K562 (cell line): Measurements from ENCODE around the gene TMA16. TPM values are rescaled to one million over a fixed set of nuclear protein-coding genes. Genes with fewer than 3 reads are reported as not detected.

Source experiments
- ATAC-seq: fragments of 200-7000 bp; cut with Tn5 transposase; 3 replicates; pipeline ENCODE4 v1.9.1; 2020; ENCODE audit warnings: moderate library complexity
- BruUV-seq: library from RNA; stranded (reverse); fragments of 400-500 nt; replicated peaks from 2 replicates; lab custom pipeline; 2021; lab: Mats Ljungman, UMichigan
- CTCF ChIA-PET: fragments of 300-600 bp; formaldehyde crosslinking; extraction: SDS; loops from one replicate; lab custom pipeline; 2021; ENCODE audit warnings: low intra/inter-chr PET ratio; lab: Yijun Ruan, JAX
- POLR2A ChIA-PET: fragments of 300-600, 350-650 bp; sonication (Branson Sonifier 250); formaldehyde crosslinking; extraction: SDS; loops from one replicate; lab custom pipeline; 2021; ENCODE audit warnings: antibody characterized with exemption, inconsistent platforms; lab: Yijun Ruan, JAX
- DNase-seq, 4 experiments: peaks; one replicate each; pipeline versions ENCODE4 v3.0.0 to v3.0.0-alpha.2; 2011 to 2018; ENCODE audit warnings: low spot score in 3 of 4, mixed read lengths in 3 of 4; ENCODE audit errors: extremely low read depth in 1 of 4
- FAIRE-seq: peaks from 2 replicates; lab custom pipeline; 2011; peaks lifted over from hg19 to GRCh38; lab: Jason Lieb, UNC
- H2AFZ ChIP-seq: 2 replicates; pipeline ENCODE4 v1.6.0; 2011; ENCODE audit warnings: low read depth, low read length, control low read depth, inconsistent platforms
- H3K27ac ChIP-seq: fragments of 200-600 bp; 3 replicates; pipeline ENCODE4 v1.8.0; 2011; ENCODE audit warnings: low read depth, mild to moderate bottlenecking, control low read depth, inconsistent platforms, low read length, moderate library complexity, mixed read lengths; ENCODE audit errors: extremely low read depth
- H3K27me3 ChIP-seq, 2 experiments: fragments of 300-600 bp in 1 of 2; 2 replicates in 1 of 2; 3 replicates in 1 of 2; pipeline versions ENCODE4 v1.6.0 to v1.8.0; 2011; ENCODE audit warnings: inconsistent platforms in 2 of 2, low read length in 2 of 2, mild to moderate bottlenecking in 1 of 2, mixed read lengths in 1 of 2, moderate library complexity in 1 of 2; ENCODE audit not compliant: control insufficient read depth in 2 of 2, insufficient read depth in 2 of 2
- H3K36me3 ChIP-seq: fragments of 300-600 bp; 3 replicates; pipeline ENCODE4 v1.8.0; 2011; ENCODE audit warnings: mild to moderate bottlenecking, low read length, inconsistent platforms; ENCODE audit not compliant: control insufficient read depth, insufficient read depth
- H3K4me1 ChIP-seq, 2 experiments: fragments of 200-600 bp in 1 of 2; replicated peaks in 1 of 2; 2 replicates in 1 of 2; 3 replicates in 1 of 2; pipeline versions ENCODE4 v1.5.1 to v1.8.0; 2011; ENCODE audit warnings: inconsistent platforms in 2 of 2, low read length in 2 of 2, mild to moderate bottlenecking in 1 of 2, mixed read lengths in 1 of 2, moderate library complexity in 1 of 2; ENCODE audit not compliant: control insufficient read depth in 2 of 2, insufficient read depth in 2 of 2
- H3K4me2 ChIP-seq: 2 replicates; pipeline ENCODE4 v1.6.1; 2011; ENCODE audit warnings: low read length, control low read depth, inconsistent platforms, mixed read lengths; ENCODE audit not compliant: insufficient read depth
- H3K4me3 ChIP-seq: fragments of 200-600 bp; sonication (generic), shearing (Covaris generic); 2 replicates; pipeline ENCODE4 v1.5.1; 2016; ENCODE audit warnings: control low read depth, inconsistent platforms
- H3K79me2 ChIP-seq: fragments of 200-600 bp; 3 replicates; pipeline ENCODE4 v1.8.0; 2011; ENCODE audit warnings: low read length, inconsistent platforms; ENCODE audit not compliant: control insufficient read depth, insufficient read depth
- H3K9ac ChIP-seq, 2 experiments: 2 replicates each; pipeline versions ENCODE4 v1.6.0 to v1.6.1; 2011; ENCODE audit warnings: low read depth in 2 of 2, low read length in 2 of 2, control low read depth in 1 of 2, inconsistent platforms in 1 of 2, mild to moderate bottlenecking in 1 of 2, mixed read lengths in 1 of 2; ENCODE audit not compliant: insufficient read depth in 1 of 2
- H3K9me1 ChIP-seq: one replicate; pipeline ENCODE4 v1.6.0; 2011; ENCODE audit warnings: inconsistent platforms, mild to moderate bottlenecking, low read length, moderate library complexity; ENCODE audit not compliant: control insufficient read depth, insufficient read depth
- H3K9me3 ChIP-seq: replicated peaks from 2 replicates; pipeline ENCODE4 v1.5.1; 2011; ENCODE audit warnings: low read depth, low read length, inconsistent platforms; ENCODE audit not compliant: control insufficient read depth, insufficient read depth
- H4K20me1 ChIP-seq: replicated peaks from 2 replicates; pipeline ENCODE4 v1.6.1; 2011; ENCODE audit warnings: low read length, inconsistent platforms, mixed read lengths; ENCODE audit not compliant: control insufficient read depth, insufficient read depth
- ELF4 ChIP-seq: fragments of 450-650 bp; formaldehyde crosslinking; IDR thresholded peaks from 2 replicates; pipeline ENCODE4 v1.4.0; 2022; ENCODE audit warnings: missing genetic modification characterization
- ESRRA ChIP-seq: fragments of 450-650 bp; IDR thresholded peaks from 2 replicates; pipeline ENCODE4 v1.6.1; 2014; ENCODE audit warnings: low read depth, mild to moderate bottlenecking, moderate library complexity, borderline replicate concordance
- FIP1L1 ChIP-seq: fragments of 200-400 bp; formaldehyde crosslinking; IDR thresholded peaks from 2 replicates; pipeline ENCODE4 v1.6.1; 2018; ENCODE audit warnings: mild to moderate bottlenecking, low read depth, low read length; ENCODE audit not compliant: poor library complexity, severe bottlenecking
- REST ChIP-seq, 2 experiments: fragments of 450-650 bp; formaldehyde crosslinking in 1 of 2; IDR thresholded peaks; 2 replicates each; pipeline versions ENCODE4 v1.4.0 to v1.6.1; 2014 to 2020; ENCODE audit warnings: mild to moderate bottlenecking in 2 of 2, borderline replicate concordance in 1 of 2, low read depth in 1 of 2
- ZNF239 ChIP-seq: fragments of 250-450 bp; sonication (Bioruptor Pico); IDR thresholded peaks from 2 replicates; pipeline ENCODE4 v1.4.0; 2020; ENCODE audit warnings: mild to moderate bottlenecking
- ZNF24 ChIP-seq: fragments of 450-650 bp; IDR thresholded peaks from 2 replicates; pipeline ENCODE4 v1.6.1; 2016
- ZNF41 ChIP-seq: fragments of 250-450 bp; sonication (Bioruptor Pico); conservative IDR thresholded peaks from 2 replicates; pipeline ENCODE4 v1.4.0; 2020; ENCODE audit warnings: mild to moderate bottlenecking
- WGBS: fragments of 100-300 bp; shearing (Covaris generic); methylation state at CpG from one replicate; pipeline ENCODE4 v1.1.6; 2016; ENCODE audit warnings: low coverage, mixed read lengths; ENCODE audit not compliant: insufficient coverage; ENCODE audit errors: missing lambda C conversion rate; 5-methylcytosine and 5-hydroxymethylcytosine counted together
- in situ Hi-C: fragments of 300-500 bp; cut with MboI; formaldehyde crosslinking; loops from 4 replicates; pipeline ENCODE4 v1.15.0; 2018; ENCODE audit warnings: inconsistent platforms, mixed read lengths
- intact Hi-C: fragments of 100-400 bp; cut with micrococcal nuclease; formaldehyde crosslinking; loops from 2 replicates; pipeline ENCODE4 v1.14.2; 2022
- polyA plus RNA-seq, 8 experiments: library from polyadenylated mRNA; depleted of rRNA in 4 of 8; stranded (reverse) in 5 of 8; unstranded in 3 of 8; fragments of >200 nt; fragmentation: Nextera tagmentation in 2 of 8; fragmentation: Illumina TruSeq in 1 of 8; extraction: Ambion mirVana in 2 of 8; extraction: Trizol in 1 of 8; gene quantifications; 2 replicates each; pipeline versions ENCODE4 v1.2.1 to v1.2.3, GENCODE V29; 2011 to 2014; ENCODE audit warnings: inconsistent platforms in 1 of 8, missing spikeins in 1 of 8
- total RNA-seq, 7 experiments: library from RNA; depleted of rRNA in 6 of 7; stranded (reverse); fragments of >200 nt in 6 of 7; fragmentation: Illumina TruSeq in 2 of 7; extraction: Trizol in 2 of 7; gene quantifications; 2 replicates each; pipeline versions ENCODE4 v1.2.1 to v1.2.3, GENCODE V29; 2011 to 2021; ENCODE audit warnings: low replicate concordance in 1 of 7
- TF ChIP-seq, protein P1 (sequence below): sonication (generic); formaldehyde crosslinking; IDR thresholded peaks from 2 replicates; pipeline ENCODE4 v1.8.0; 2022; ENCODE audit warnings: mild to moderate bottlenecking, missing genetic modification reagents

TMA16 gene
- total and polyA plus RNA-seq, 9 of the 15 experiments (the other 6 are each of a cell fraction or from before 2014, with no cell fraction given), result 27.7 to 74.8 (median 66.6) TPM

DNA sequence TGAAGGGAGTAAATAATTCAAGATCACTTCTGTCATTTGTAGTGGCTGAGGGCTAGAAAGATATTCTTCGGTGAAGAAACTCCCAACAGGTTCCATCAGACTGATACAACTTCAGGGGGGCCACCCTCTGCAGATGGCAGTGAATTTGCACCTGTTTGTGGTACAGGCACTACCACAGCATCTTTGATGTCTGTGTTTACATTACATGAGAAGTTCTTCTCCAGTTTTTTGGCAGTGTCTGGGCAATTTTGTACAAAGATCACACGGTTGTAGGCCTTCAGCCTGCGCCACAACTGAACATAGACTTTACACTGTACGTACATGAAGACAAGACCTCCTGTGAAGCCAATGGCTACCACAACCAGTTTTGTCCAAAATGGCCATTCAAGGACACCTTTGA, 34.2 kb downstream of the TMA16 start (continued):
- TF ChIP-seq, protein P1, sequence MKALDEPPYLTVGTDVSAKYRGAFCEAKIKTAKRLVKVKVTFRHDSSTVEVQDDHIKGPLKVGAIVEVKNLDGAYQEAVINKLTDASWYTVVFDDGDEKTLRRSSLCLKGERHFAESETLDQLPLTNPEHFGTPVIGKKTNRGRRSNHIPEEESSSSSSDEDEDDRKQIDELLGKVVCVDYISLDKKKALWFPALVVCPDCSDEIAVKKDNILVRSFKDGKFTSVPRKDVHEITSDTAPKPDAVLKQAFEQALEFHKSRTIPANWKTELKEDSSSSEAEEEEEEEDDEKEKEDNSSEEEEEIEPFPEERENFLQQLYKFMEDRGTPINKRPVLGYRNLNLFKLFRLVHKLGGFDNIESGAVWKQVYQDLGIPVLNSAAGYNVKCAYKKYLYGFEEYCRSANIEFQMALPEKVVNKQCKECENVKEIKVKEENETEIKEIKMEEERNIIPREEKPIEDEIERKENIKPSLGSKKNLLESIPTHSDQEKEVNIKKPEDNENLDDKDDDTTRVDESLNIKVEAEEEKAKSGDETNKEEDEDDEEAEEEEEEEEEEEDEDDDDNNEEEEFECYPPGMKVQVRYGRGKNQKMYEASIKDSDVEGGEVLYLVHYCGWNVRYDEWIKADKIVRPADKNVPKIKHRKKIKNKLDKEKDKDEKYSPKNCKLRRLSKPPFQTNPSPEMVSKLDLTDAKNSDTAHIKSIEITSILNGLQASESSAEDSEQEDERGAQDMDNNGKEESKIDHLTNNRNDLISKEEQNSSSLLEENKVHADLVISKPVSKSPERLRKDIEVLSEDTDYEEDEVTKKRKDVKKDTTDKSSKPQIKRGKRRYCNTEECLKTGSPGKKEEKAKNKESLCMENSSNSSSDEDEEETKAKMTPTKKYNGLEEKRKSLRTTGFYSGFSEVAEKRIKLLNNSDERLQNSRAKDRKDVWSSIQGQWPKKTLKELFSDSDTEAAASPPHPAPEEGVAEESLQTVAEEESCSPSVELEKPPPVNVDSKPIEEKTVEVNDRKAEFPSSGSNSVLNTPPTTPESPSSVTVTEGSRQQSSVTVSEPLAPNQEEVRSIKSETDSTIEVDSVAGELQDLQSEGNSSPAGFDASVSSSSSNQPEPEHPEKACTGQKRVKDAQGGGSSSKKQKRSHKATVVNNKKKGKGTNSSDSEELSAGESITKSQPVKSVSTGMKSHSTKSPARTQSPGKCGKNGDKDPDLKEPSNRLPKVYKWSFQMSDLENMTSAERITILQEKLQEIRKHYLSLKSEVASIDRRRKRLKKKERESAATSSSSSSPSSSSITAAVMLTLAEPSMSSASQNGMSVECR (CRISPR knock-in tag), result no peak
- no peak for TF ChIP-seq ZNF239 (CRISPR knock-in tag)
- TF ChIP-seq FIP1L1, result no peak
- TF ChIP-seq ZNF41 (CRISPR knock-in tag), result no peak

GRCh38 chr4:163534056-163534455, 39.6 kb downstream of the TMA16 start:
- POLR2A ChIA-PET, result no interaction called here
- intact Hi-C loops (no loop called here), in situ Hi-C loops (no loop called here)
- Histone ChIP-seq H3K9me3 (no peaks in the 10 kb centered on the region), H3K4me1 (no peaks in the 10 kb centered on the region), H3K9ac (no peak overlapping the region), H3K79me2 (no peaks in the 10 kb centered on the region), H3K27me3 (no peaks in the 10 kb centered on the region), H3K4me2 (no peak overlapping the region), H3K4me3 (no peak overlapping the region), H2AFZ (no peak overlapping the region), H3K36me3 (peaks cover 31% of the 10 kb centered on the region; the same call in 2 of the 3 replicates), H3K27ac (no peak overlapping the region), H3K9me1 (no peaks in the 10 kb centered on the region), H4K20me1 (no peaks in the 10 kb centered on the region)
- DNase-seq, result no peak
- WGBS, result 94% methylated on average over 4 of the region's 4 CpGs
- CTCF ChIA-PET, result no interaction called here
- no peak for FAIRE-seq
- BruUV-seq, result no TSS peak
- ATAC-seq, result no peak
- TF ChIP-seq ZNF24, result no peak
- TF ChIP-seq ELF4 (CRISPR knock-in tag), result no peak
- TF ChIP-seq REST (IDR thresholded peaks at IDR 0.05; ENCODE audit: borderline replicate concordance), result no peak
- no peak for TF ChIP-seq REST (CRISPR knock-in tag; IDR thresholded peaks at IDR 0.05; ENCODE audit: low read depth)
- no peak for TF ChIP-seq ESRRA
